ENCODE measurements around the gene MZB1.
A peak's percentile ranks its signal among the peaks of the same experiment; 100 is the strongest.

The MZB1 gene

DNA sequence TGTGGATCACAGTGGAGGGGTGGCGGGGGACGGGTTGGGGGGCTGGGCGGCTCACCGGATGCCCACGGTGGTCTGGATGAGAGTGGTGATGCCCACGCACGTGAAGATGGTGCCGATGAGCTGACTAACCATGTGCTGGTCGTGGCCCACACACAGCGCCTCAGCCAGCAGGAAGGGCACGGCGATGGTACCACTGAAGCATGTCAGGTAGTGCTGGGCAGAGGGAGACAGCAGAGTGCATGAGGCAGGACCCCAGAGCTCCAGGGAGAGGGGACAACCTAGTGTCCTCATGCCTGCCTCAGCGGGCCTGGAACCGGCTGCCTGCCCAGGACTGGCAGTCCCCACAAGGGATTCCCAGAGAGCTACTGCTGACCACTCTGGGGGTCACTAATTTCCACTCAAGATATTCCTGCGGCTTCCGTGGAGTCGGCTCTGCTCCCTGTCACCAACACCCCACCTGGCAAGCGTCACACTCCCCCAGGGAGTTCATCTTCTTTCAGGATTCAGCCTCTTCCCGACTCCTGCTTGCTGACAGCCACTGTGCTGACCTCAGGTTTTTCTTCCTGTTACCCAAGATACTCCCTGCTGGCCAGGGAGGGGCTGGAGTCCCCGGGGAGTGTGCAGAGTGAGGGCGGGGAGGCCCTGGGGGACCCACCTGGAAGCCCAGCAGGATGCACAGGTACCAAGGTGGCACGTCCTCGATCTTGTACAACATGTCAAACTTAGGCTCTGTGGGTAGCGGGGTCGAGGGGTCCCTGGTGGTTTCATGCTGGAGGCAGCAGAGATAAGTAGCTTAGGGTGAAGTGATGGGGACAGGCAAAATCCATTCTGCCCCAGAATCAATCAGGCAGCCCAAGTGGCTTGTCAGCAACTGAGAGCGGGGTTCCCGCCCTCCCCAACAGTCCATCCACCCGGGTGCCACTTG is 7.6 kb downstream of the MZB1 start:
- H3K4me2 ChIP-seq (ENCODE audit: low read length) = no peak overlapping the region
- H3K4me1 ChIP-seq = peaks cover 23% of the 10 kb centered on the region
- no peaks in the 10 kb centered on the region for H3K9me3 ChIP-seq (ENCODE audit: control insufficient read depth, low read length)
- H3K27me3 ChIP-seq (ENCODE audit: control insufficient read depth, insufficient read depth, low read length) = no peaks in the 10 kb centered on the region
- peak overlapping the region; percentile 39 for H3K27ac ChIP-seq
- H2AFZ ChIP-seq = peak overlapping the region; percentile 76
- H3K9ac ChIP-seq = no peak overlapping the region
- H3K79me2 ChIP-seq = peaks cover 4% of the 10 kb centered on the region
- TF ChIP-seq, protein P1, sequence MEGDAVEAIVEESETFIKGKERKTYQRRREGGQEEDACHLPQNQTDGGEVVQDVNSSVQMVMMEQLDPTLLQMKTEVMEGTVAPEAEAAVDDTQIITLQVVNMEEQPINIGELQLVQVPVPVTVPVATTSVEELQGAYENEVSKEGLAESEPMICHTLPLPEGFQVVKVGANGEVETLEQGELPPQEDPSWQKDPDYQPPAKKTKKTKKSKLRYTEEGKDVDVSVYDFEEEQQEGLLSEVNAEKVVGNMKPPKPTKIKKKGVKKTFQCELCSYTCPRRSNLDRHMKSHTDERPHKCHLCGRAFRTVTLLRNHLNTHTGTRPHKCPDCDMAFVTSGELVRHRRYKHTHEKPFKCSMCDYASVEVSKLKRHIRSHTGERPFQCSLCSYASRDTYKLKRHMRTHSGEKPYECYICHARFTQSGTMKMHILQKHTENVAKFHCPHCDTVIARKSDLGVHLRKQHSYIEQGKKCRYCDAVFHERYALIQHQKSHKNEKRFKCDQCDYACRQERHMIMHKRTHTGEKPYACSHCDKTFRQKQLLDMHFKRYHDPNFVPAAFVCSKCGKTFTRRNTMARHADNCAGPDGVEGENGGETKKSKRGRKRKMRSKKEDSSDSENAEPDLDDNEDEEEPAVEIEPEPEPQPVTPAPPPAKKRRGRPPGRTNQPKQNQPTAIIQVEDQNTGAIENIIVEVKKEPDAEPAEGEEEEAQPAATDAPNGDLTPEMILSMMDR (IDR thresholded peaks at IDR 0.05) = no peak
- H3K4me3 ChIP-seq (ENCODE audit: low read depth, low read length) = no peak overlapping the region
- H3K36me3 ChIP-seq (ENCODE audit: control insufficient read depth, insufficient read depth, low read length) = no peaks in the 10 kb centered on the region

DNA sequence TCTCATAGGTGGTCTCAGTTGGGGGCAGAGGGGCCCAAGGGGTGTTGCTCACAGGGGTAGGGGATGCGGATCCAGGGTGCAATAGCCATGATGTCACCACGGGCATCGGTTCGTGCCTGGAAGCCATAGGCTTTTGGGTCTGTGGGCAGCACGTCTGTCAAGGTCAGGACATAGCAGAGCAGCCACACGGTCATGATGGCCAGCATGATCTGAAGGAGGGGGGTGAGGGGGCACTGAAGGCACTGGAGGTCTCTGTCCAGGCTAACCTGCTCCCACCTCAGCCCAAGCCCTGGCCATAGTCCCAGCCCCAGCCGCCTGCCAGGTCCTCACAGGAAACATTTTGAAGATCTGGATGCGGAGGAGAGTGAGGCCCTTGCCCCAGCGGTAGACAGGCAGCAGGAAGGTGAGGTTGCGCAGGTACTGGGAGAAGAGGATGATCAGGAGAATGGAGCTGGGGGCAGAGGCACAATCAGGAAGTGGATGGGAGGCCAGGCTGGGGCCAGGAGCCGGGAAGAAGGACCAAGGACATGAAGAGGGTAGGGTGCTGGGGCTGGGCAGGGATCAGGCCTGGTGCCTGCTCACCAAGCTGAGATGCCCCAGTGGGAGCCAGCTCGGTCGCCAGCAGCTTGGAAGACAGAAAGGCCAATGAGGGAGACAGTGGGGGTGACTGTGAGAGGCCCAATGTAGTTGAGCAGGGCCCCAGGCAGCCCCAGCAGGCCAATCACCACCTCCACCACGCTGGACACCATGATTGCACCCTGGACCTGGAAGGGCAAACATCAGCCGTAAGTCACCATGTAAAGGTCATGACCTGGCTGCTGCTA is 9.9 kb downstream of the MZB1 start:
- peaks cover 16% of the 10 kb centered on the region for H3K4me1 ChIP-seq

DNA sequence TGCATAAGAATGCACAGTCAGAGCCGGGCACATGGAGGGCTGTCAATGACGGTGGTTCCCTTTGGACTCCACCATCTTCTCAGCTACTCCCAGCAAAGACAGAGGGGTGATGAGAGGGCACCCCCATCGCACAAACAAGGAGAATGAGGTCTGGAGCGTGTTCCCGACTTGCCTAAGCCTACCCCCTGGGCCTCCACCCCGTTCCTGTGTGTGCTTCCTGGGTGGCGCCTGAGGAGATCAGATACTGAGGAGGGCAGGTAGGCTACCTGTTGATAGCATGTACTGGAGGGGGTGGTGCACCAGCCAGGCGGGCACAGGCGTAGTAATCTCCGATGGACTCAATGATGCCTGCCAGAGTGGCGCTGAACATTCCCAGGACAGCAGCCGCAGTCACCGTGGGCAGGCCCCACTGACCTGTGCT is 10.8 kb downstream of the MZB1 start:
- peaks cover 18% of the 10 kb centered on the region for H3K4me1 ChIP-seq
- no peak overlapping the region for H2AFZ ChIP-seq
- H3K36me3 ChIP-seq (ENCODE audit: control insufficient read depth, insufficient read depth, low read length) = no peaks in the 10 kb centered on the region
- H3K4me3 ChIP-seq (ENCODE audit: low read depth, low read length) = no peak overlapping the region
- H3K4me2 ChIP-seq (ENCODE audit: low read length) = no peak overlapping the region
- peaks cover 4% of the 10 kb centered on the region for H3K79me2 ChIP-seq
- no peaks in the 10 kb centered on the region for H3K27me3 ChIP-seq (ENCODE audit: control insufficient read depth, insufficient read depth, low read length)
- no peak overlapping the region for H3K9ac ChIP-seq
- no peaks in the 10 kb centered on the region for H3K9me3 ChIP-seq (ENCODE audit: control insufficient read depth, low read length)
- TF ChIP-seq, protein P1 (IDR thresholded peaks at IDR 0.05) = no peak
- no peak overlapping the region for H3K27ac ChIP-seq

More for the DNA sequence above, 9.9 kb downstream of the MZB1 start:
- no peak overlapping the region for H3K27ac ChIP-seq
- H3K27me3 ChIP-seq (ENCODE audit: control insufficient read depth, insufficient read depth, low read length) = no peaks in the 10 kb centered on the region
- no peak overlapping the region for H3K4me2 ChIP-seq (ENCODE audit: low read length)
- no peak overlapping the region for H3K4me3 ChIP-seq (ENCODE audit: low read depth, low read length)
- no peaks in the 10 kb centered on the region for H3K36me3 ChIP-seq (ENCODE audit: control insufficient read depth, insufficient read depth, low read length)
- TF ChIP-seq, protein P1 (IDR thresholded peaks at IDR 0.05) = no peak
- H3K9ac ChIP-seq = no peak overlapping the region
- H3K79me2 ChIP-seq = peaks cover 4% of the 10 kb centered on the region
- H3K9me3 ChIP-seq (ENCODE audit: control insufficient read depth, low read length) = no peaks in the 10 kb centered on the region
- no peak overlapping the region for H2AFZ ChIP-seq

DNA sequence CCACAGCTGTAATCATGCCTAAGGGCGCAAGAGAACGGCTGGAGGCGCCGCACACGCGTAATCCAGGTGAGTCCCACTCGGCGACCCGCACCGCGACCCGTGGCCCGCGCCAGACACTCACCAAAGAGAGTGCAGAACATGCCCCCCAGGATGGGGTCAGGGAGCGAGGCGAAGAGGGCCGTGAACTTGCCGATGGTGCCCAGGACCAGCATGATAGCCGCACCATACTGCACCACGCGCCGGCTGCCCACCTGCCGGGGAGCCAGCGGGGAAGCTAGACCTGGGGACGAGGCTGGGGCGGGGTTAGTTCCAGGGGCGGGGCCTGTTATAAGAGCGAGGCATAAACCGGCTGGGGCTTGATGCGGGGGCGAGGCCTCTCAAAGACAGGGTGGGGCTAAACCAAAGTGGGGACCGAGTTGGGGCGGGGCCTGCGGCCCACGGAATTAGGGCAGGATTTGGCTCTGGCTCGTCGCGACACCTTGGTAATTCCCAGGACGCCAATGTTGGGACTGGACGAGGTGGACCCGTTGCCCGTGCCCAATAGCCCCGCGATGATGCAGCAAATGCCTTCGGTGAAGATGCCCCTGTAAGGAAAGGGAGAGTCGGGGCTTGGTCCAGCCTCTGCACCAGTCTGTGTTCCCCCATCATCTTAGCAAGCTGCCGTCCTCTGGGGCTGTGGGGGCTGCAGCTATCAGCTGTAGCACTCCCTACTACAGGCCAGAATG is 11.4 kb downstream of the MZB1 start:
- H3K4me1 ChIP-seq = peaks cover 21% of the 10 kb centered on the region
- no peak overlapping the region for H3K4me2 ChIP-seq (ENCODE audit: low read length)
- H2AFZ ChIP-seq = no peak overlapping the region
- H3K27me3 ChIP-seq (ENCODE audit: control insufficient read depth, insufficient read depth, low read length) = no peaks in the 10 kb centered on the region
- H3K9ac ChIP-seq = no peak overlapping the region
- TF ChIP-seq, protein P1 (IDR thresholded peaks at IDR 0.05) = no peak
- H3K79me2 ChIP-seq = peaks cover 4% of the 10 kb centered on the region
- H3K4me3 ChIP-seq (ENCODE audit: low read depth, low read length) = no peak overlapping the region
- no peak overlapping the region for H3K27ac ChIP-seq
- H3K36me3 ChIP-seq (ENCODE audit: control insufficient read depth, insufficient read depth, low read length) = no peaks in the 10 kb centered on the region
- no peaks in the 10 kb centered on the region for H3K9me3 ChIP-seq (ENCODE audit: control insufficient read depth, low read length)
